Measurements from ENCODE around the gene ANKRD6.

ANKRD6 gene

DNA sequence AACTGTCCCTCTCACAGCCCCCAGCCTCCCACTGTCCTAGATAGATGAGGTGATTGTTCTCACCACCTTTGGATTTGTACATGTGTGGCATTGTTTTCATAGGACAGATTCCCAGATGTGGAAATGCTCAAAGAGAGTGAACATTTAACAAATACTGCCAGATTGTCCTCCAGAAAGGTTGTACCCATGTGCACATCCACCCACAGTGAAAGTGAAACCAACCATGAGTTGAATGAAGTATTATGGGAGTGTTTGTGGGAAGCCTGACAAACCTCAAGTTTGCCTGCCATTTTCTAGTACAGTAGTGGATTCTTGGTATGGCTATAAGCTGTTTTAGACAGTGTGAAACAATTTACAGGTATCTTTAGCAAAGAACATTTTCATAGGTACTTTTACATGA lies 42.7 kb downstream of the ANKRD6 start:
- DNase-seq: no peak

DNA sequence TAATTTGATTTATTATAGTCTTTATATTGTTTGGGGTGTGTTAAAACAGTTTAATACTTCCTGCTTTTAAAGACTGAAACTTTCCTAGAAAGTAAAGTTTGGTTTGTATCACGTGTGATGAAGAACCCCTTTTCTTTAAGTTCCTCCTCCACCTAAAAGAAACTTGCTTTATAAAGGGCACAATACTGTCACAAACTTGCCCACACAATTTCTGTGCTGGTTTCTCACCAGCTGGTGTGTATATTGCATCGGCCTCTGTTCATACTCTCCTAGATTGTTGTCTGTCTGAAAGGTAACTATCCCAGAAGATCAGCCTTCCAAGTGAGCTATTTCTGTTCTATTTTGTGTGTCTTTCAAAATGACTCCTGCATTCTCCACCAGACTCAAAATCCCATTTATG lies 46.9 kb downstream of the ANKRD6 start:
- DNase-seq: no peak

DNA sequence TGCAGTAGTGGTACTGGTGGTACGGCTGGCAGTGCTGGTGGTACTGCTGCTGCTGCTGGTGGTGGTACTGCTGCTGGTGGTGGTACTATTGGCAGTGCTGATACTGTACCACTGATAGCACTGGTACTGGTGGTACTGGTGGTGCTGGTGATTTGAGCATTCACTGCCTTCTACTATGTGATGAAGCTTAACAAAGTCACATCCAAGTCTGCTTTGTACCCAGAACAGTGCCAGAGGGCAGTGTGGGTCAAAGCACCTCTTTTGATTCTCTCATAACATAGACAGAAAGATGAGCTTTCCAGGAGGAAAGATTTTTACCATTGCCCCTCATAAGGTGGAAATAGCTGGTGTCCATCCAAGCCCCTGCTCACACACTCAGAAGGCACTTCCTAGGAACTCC lies 48.7 kb downstream of the ANKRD6 start:
- no peak for DNase-seq

DNA sequence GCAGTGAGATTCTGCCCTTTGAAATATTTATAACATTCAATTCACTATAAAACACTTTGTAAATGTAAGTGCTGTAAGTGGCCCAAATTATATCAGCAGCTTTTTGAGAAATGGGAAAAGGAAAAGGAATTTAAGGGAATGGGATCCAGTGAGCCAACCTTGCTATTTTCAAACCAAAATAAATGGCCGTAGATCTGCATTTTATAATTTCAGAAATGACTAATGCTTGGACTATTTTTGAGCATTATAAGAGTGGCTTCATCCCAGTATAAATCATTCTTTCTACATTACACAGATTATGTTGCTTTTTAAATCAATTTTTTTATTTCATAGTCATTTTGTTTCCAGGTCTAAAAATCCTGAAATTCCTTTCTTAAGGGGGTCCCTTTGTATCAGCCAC lies 49.2 kb downstream of the ANKRD6 start:
- DNase-seq: no peak

DNA sequence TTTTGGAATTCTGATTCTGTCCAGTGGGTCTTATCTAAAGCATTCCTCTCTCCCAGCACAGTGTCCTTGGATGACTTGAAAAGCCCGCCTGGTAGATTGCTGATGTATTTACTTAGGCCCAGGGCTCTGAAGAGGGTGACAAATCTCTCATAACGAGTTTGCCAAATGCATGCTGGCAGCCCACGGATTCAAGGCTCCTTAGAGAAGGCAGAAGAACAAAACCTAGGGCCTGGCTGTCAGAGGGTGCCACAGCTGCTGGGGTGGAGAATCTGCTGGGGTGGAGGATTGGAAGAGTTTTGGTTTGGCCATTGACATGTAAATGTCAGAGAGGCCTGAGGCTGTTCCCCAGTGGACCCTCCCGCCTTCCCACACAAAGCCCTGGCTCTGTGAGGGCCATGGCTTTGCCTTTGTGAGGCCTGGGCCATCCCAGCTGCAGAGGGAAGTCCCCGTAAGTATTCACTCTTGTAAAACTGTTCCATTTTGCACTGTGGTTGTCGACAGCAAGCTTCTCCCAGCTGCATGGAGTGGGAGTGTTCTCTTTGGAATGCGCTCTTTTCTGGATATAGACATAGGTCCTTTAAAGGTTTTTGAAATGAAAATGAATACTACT lies 50.3 kb downstream of the ANKRD6 start:
- no peak for DNase-seq

DNA sequence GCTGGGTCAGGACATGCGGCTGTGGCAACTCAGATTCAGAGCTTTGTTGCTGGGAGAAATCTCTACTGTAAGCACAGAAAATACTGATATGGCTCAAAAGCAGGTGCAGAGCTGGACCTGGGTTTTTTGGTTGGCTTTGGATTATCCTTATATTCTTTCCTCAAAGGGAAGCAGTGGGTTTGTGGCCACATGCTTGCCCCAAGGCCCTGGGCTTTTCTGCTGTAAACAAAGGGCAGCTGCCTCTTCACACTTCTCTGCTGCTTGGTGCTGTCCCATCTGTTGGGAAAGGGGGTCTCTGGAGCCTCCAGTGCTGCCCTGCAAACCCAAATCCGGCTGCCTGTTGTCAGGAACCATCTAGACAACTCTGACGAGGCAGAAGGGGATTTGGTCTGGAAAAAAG lies 52.4 kb downstream of the ANKRD6 start:
- DNase-seq: no peak

DNA sequence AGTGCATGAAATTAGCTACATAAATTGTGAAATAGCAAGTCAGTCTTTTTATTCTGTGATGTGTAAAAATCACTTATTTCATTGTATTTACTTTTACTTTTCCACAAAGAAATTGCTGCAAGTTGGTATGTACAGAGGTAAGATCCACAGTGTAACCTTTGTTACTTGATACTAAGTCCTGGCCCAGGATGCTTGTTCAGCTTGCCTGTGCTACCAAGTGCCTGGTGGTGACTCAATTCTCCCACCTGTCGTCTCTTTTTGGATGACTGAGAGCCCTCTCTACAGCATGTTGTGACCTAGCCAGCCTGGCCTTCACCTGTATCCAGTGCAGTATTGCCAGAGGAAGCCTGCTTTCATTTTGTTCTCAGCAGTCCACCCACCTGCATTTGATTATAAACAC lies 54.9 kb downstream of the ANKRD6 start:
- no peak for DNase-seq

DNA sequence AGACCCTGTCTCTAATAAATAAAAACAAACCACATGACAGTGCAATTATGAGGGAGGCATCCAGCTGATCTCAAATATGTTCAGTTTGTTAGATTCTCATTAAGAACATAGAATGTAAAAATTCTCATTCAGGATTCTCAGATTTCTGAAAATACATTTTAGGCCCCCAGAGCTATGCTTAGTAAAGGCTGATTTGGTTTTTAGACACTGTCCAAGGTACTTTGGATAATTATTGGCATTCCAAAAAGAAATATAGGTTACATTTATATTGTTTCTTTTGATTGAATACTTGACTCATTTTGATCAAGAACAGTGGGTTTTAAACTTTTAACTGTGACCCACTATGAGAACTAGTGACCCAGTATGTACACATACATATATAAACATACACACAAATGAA lies 55.5 kb downstream of the ANKRD6 start:
- DNase-seq: no peak

DNA sequence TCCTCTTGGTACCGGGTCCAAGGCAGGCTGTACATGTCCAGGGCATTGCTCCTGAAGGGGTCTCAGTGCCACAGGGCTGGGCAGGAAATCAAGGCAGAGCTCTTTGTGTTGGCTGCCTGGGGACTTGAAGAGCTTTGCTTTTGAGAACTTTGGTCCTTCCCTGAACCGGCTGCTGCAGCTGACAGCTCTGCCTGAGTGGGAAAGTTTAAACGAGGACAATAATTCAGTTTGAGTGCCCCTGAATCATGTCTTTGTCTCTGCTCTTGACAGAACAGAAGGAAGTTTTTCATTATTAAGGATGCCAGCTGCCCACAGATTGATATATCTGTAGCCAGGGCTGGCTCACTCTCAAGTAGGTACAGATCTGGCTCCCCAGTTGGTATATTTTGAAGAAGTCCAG lies 56.1 kb downstream of the ANKRD6 start:
- no peak for DNase-seq

DNA sequence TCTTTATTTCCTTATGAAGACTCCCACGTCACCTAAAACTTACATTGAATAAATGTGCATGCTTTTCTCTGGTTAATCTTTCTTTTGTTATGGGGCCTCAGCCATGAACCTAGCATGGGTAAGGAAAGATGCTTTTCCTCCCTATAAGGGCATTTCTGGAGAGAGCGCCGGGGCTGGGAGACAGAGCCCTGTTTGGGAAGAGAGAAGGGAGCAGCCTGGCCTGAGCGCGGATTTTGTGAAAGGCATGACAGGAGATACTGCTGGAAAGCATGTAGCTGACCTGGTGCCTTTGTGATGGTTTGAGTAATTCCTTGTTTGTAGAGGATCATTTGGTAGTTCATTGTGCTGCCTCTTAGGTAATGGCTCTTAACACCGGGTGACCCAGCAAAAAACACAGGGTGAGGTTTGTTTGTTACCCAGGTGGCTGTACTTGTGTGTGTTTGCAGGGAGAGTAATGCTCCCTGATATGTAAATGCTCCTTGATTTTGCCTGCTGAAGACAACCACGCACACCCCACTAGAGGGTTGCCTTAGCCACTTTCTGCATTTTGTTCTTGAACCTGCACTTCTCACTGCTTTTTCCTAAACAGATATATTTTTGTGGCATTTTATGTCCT lies 59.2 kb downstream of the ANKRD6 start:
- DNase-seq: no peak

DNA sequence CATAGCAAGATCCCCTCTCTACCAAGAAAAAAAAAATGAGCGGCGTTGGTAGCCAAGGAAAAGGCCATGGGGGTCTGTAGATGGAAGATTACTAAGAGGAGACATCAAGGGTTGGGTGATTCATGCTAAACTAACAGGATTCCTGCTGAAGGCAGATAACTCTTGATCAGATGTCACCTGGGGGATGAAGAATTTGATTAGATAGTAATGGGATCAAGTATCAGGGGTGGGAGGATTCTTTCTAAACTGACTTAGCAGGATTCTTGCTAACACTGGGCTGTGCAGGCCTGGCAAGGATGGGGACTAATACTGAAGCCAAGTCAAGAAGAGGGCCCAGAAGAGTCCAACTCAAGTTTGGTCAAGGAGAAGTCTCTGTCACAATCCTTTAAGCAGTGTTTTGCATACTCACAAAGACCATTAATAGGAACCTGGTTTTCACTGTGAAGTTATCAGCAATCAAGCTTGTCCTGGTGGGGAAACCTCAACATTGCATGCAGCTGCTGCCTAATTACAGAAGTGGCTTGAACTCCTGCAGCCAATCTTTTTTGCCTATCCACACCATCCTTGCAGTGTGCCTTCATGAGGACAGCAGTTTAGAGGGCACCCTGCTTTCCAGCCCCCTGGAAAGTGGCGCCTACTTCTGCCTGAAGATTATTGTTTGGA lies 61.3 kb downstream of the ANKRD6 start:
- DNase-seq: no peak

DNA sequence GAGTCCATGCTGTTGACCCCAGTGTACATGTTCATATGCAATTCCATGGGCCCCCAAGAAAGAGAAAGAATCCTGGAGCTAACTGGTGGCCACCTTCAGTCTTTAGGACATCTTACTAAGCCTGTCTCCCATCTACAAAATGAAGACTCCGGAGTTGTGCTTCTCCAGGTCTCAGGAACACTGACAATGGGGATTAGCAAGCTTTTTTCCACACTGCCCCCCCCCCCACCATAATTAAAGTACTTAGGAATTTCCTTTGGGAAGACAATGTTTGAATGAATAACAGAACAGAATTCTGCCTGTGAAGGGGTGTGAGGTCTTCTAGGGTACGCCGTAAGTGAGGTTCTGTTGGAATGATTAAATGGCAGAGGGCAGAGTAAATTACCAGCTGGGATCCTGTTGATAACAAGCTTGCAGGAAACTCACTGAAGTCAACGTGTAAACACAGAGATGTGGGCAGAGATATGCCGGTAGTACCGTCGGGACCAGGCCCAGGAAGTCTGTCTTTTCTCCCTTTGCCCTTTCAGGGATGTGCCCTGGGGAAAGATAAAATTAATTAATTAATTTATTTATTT lies 63.1 kb downstream of the ANKRD6 start:
- no peak for DNase-seq

DNA sequence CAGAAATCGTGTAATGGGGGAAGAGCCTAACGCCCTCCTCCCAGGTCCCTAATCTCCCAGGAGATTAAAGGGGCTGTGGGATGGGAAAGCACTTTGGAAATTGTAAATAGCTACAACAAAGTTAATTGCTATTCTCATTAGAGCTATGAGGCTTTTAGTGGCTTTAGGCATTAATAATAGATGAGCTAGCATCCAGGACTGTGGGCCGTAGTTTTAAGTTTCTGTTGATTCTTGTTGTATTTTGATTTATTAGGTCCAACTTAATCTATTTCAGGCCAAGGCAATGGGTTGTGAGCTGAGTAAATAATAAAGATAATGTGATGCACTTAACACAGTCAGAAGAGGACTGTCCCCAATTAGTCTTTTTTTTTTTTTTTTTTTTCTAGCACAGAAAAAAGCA lies 67.7 kb downstream of the ANKRD6 start:
- DNase-seq: no peak

DNA sequence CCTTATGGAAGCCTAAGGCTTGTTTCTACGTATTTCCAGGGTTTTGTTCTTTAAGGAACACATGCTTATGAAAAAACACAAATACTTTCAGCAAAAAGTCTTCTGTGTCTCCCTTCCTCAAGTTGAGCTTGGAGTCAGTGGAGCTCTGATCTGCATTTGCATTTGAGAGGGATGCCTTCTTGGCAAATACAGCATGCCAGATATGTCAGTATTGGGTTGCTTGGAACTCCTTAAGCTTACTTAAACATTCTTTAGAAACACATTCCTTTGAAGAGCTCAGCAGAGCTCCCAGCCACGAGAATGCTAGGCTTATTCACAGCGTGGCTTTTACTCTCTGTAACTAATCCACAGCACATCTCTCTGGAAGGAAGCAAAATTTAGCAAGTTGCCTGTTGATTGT lies 68.3 kb downstream of the ANKRD6 start:
- no peak for DNase-seq

DNA sequence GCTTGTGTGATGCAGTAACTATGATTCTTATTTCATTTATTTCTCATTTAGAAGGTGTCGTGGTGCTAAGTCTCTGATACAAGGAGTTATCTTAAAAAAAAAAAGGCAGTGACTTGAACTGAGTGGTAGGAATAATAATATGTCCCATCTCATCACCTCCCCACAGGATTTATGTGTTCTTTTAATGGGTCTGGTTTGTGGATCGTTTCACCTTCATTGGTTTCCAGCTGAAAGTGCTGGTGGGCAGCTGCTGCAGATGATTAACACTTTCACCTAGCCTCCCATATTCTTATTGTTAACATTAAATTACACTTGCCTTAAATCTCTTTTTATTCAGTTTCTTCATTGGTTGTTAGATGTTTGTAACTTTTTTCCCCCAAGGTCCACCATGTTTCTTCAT lies 68.8 kb downstream of the ANKRD6 start:
- DNase-seq: no peak

DNA sequence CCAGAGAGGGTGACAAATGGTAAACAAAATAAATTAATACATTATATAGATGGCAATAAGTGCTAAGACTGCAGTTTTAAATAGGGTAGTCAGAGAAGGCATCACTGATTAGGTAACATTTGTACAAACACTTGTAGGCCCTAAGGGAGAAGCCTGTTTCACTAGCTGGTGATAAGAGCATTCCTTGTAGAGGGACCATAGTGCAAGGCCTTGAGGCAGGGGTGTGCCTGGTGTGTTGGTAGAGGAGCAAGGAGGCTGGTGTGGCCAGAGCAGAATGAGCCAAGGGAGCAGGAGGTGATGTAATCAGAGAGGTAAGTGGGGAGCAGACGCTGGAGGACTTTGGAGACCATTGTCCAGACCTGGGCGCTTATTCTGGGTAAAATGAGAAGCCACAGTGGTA lies 70.7 kb downstream of the ANKRD6 start:
- no peak for DNase-seq

DNA sequence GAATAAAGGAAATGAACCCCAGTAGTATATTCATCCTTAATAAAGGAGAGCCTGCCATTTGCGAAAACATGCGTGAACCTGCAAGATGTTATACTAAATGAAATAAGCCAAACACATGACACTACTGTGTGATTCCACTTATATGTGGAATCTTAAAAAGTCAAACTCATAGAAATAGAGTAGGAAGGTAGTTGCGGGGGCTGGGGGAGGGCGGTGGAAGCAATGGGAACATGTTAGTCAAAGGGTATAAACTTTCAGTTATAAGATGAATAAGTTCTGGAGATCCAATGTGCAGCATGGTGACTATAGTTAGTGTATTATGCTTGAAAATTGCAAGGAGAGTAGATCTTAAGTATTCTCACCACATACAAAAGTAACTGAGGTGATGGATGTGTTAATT lies 72.9 kb downstream of the ANKRD6 start:
- no peak for DNase-seq

DNA sequence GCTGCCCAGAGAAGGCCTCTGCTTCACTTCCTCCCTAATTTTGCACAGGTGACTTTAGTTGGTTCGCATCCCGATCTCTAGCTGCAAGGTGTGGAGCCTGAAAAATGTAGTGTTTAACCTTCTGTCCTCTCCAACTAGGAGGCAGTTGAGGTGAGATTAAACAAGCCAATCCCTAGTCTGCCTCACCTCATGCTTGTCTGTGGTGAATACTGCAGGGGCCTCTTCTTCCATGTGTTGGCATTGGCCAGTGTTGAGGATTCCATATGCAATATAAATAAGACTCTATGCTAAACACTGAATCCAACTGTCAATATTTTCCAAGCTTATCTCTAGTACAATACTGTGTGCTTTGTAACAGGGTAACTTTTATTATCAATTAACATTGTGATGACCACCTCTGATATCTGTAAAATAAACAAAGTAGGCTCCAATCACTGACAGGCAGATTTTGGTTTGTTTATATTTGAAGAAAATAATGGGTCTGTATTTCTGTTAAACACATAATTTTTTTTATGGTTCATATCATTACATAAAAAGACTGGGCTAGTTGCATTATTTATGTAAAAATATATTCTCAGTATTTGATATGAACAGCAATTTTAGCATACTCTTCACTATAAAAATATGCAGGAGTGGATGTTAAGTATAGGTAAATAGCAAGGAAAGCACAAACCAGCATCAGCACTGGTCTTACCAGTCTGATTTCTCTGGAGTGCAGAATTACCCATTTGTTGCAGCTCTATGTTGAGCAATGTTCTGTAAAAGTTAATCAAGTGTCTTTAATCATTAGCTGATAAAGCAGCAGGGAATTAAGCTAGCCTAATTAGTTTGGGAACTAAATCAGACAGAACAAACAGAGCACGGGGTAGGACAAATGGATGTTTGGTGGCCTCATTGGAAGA lies 74.0 kb downstream of the ANKRD6 start:
- no peak for DNase-seq

DNA sequence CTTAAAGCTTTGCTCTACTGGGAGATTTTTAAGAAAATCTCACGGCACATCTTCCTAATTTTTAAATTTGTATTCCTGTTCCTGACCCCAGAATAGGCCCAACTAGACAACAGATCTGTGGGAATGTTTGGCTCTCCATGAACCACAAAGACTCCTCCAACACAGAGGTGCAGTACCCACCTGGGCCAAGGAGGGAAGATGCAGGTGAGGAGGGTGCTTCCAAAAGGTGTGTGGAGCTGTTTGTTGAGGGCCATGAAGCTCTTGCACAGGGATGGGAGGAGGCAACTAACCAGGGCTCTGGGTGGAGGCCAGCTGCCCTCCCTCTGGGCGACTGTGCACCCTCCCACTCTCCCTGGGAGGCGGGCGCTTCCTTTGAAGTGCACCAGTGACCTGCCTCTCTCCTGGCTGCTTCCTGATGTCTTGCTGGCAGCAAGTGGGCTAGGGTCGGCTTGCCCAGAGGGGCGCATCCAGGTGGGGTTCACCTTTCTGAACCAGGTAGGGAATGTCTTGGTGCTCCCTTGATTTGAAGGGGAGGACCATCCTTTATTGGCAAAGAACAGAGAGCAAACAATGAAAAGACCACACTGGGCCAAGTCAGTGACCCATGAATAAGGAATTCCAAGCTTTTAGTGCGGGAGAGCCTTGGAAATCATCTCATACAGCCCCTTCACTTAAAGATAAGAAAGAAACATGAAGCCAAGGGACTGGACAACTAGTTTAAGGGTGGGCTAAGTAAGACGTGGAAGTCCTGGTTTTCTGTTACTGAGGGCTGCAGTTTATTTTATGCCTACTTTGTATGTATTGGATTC lies 76.0 kb downstream of the ANKRD6 start:
- no peak for DNase-seq

DNA sequence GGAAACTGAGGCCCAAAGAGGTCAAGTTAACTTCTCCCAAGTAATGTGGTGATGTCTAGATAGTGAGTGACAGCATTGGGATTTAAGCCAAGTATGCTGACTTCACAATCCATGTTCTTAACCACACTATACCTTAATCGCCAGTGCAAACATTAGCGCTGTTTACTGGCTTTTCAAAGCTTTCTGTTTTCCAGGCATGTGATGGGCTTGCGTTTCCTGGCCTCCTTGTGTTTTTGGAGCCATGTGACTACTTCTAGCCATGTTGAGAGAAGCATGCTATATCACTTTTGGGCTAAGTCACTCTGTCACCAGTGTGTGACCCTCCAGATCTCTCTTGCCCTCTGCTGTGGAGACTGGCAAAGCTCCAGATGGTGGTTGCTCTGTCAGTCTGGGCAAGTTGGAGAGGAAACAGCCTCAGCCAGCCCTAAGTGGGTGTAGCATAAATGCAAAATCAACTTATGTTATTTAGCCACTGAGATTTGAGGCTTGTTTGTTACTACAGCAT lies 76.9 kb downstream of the ANKRD6 start:
- DNase-seq: no peak

DNA sequence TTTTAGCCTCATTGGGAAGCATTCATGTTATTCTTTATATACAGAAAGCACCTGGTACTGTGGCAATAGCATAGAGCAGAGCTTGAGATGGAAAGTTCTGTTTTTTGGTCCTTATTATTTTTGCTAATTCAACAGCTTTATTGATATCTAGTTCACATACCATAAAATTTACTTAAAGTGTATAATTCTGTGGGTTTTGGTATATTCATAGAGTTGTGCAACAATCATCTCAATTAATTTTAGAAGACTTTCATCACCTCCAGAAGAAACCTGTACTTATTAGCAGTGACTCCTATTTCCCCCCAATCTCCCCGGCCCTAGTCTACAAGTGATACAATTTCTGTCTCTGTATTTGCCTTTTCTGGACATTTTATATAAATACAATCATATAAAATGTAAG lies 77.4 kb downstream of the ANKRD6 start:
- DNase-seq: no peak

DNA sequence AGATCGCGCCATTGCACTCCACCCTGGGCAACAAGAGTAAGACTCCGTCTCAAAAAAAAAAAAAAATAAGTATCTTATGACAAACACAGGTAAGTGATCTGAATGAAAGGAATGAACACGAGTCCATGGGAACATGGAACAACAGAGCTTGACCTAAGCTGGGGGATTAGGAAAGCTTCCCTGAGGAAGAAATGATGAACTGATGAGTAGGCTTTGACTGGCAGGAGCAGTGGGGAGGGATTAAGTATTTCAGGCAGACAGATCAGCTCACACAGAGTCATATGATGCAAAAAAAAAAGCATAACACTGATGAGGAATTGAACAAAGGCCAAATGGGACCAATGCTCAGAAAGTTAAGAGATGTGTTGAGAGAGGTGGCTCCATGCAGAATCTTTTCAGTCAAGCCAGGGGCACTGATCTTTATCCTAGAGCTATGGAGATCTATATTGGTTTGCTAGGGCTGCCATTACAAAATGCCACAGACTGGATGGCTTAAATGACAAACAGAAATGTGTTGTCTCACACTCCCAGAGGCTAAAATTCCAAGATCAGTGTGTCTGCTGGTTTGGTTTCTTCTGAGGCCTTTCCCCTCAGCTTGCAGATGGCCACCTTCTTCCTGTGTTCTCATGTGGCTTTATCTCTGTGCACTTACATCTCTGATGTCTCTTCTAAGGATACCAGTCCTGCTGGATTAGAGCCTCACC lies 85.6 kb downstream of the ANKRD6 start:
- DNase-seq: no peak
